OCI-LY1 (cell line): ENCODE results near the gene TMPO.

Experiments
- CTCF ChIP-seq: fragments of 200-600 bp; sonication (generic), shearing (Covaris generic); IDR thresholded peaks from 2 replicates; pipeline ENCODE4 v1.5.1; 2017; ENCODE audit warnings: mild to moderate bottlenecking, antibody characterized with exemption, low read length, moderate library complexity, mixed read lengths
- EZH2 ChIP-seq: fragments of 200-600 bp; sonication (generic), shearing (Covaris generic); IDR thresholded peaks from 2 replicates; pipeline ENCODE4 v1.8.0; 2017; ENCODE audit warnings: borderline replicate concordance, mixed run types, mild to moderate bottlenecking, antibody characterized with exemption, low read length, moderate library complexity, mixed read lengths

GRCh38 chr12:98538031-98538430, 22.6 kb downstream of the TMPO start:
- TF ChIP-seq EZH2, result no peak
- TF ChIP-seq CTCF, result no peak
